Measurements from ENCODE around the gene DTX4.

Gene DTX4

DNA sequence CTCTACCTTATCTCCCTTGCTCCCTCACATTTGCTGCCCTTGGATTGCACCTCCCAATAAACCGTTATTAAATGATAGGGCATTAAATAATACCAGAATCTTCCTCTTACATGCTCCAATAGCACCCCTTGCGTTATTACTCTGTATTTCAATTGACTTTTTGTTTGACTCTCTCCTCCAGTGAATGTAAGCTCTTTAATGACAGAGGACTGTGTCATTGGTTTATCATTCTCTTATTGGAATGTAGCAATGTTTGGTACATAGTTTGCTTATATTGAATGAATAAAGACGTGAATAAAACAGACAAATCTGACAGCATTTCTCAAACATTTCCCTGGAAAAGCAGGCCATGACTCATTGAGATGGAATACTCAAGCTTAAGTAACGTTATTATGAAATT is 49.5 kb downstream of the DTX4 start:
- no peak for DNase-seq

DNA sequence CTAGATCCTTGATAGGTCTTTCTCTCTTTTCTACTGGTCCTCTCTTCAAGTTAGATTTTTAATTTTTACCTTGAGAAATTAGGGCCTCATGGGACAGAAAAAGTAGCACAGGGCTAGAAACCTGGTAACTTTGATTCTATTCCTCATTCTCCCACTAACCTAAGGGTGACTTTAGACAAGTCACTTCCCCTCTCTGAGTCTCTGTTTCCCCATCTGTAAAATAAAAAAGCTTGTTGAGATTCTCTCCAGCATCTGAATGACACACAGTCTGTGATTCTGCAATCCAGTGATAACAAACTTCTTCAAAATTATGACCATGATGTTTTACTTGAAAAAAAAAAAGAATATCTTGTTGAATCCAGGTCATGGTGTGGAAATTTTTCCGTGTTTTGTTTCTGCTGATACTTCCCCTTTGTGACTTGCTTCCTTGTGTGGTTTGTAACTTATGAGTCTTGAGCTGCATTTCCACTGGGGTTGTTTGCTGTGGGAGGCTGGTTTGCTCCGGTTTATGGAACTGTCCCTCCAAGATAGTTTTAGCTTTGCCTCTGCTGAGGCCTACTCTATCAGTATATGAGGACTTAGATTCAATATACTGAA is 50.6 kb downstream of the DTX4 start:
- DNase-seq: no peak

DNA sequence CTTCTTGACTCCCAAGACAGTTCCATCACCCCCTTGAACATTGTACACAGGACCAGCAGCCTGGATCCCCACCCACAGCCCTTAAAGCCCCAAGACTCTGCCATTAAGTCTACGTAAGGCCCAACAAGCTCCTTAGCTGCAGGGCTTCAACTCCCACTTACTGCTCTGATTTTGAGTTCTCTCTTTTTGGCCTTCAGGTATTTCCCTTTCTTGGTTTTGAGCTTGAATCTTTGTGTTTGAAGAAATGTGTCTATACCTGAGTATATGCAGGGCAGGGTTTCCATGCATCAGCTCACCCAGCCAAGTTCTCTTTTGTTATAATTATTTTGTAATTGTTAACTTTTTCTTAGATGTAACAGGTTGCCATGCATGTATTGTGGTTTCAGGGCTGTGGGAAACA is 51.2 kb downstream of the DTX4 start:
- DNase-seq: no peak

DNA sequence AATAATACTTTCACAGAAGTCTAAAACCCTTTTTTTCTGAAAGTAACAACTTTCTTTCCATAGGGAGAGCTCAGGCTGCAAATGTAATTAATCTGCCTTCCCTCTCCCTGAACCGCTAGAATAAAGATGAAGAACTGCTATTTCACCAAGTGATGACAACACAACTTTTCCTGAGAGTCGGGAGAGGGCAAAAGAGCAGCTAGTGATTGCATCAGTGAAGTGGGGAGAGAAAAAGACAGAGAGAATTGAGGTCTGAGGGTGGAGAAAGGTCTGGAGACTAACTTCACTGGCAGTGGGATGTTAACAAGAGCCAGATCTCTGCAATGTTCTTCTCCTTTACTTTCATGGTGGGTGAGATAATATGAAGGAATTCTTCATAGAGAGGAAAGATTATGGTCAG is 51.7 kb downstream of the DTX4 start:
- no peak for DNase-seq

DNA sequence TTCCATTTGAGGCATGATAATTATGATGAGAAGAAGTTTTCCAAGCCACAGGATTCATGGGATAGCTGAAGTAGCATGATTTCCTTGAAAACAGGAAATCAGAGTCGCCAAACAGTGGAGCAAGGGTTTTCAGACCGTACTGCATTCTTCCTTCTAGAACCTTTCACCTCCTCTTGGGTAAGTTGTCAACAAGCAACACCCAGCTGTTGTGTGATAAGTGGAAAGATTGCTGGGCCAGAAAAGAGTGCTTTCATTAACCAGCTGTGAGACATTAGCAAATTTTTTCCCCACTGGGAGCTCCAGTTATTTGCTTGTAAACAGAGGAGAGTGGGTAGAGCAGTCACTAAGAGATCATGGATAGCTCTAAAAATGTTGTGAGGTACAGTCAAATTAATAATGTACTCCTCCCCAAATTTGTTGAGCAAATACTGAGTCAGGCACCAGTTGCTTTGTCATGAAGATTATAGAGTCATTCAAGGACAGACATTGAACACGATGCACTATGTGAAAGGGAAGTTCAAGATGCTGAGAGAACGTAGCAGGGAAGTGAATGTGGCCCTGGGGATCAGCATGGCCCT is 52.5 kb downstream of the DTX4 start:
- no peak for DNase-seq

DNA sequence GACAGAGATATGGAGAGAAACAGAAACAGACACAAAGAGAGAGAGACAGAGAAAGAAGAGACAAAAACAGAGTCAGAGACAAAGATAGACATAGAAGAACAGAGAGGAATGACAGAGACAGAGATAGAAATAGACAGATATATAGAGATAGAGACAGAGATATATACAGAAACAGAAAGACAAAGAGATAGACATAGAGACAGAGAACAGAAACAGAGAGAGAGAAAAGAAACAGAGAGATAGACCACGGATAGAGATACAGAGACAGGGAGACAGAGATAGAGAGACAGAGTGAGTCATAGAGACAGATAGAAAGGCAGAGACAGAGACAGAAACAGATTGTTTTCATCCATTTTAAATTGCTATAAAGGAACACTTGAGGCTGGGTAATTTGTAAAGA is 53.1 kb downstream of the DTX4 start:
- DNase-seq: no peak

DNA sequence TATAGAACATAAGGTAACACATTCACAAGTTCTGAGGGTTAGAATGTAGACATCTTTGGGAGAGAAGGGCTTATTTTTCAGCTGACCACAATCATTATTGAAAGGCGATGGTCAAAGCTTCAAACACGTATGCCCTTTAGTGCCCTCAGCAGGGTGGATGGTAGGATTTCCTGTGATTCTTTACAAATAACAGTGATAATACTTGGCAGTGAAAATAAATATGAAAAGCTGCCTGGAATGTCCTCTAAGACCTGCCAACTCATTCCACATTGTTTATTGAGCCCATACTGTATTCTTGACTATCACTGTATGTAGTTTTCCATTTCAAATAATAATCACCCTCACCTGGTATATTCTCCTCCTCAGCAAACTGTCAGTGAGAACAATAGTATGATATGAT is 54.5 kb downstream of the DTX4 start:
- DNase-seq: no peak

DNA sequence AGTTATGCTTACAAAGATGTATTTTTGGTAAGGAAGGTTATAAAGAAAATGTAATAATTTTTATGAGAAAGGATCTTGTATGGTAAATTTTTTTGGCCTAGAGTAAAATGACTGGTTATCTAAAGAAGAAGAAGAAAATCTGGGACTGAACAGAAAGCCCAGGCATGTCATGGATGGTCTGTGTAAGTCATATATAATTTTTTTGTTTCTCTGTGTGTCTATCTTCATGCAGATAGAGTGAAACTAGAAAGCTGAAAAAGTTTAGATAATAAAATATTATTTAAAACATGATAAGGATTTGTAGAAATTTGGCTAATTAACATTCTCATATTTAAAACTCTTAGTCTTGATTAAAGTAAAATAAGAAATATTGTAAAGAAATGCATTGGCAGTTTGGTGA is 68.4 kb downstream of the DTX4 start:
- DNase-seq: no peak

DNA sequence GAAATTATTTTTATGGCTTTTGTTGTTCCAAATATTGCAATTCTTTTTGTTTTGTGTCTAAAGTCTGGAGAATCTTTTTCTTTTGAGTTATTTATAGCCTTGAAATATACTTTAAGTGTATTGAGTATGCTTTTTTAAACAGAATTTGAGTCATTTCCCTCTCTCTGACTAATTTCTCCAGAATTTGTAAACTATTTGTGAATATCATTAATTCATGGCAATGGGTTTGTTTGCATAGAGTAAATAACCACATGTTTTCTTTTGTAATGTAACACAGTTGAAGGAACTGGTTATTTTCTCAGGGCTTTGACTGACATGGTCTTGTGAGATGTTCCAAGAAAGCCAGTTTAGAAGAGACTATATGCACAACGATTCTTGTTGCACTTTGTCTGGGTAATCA is 71.7 kb downstream of the DTX4 start:
- DNase-seq: no peak

DNA sequence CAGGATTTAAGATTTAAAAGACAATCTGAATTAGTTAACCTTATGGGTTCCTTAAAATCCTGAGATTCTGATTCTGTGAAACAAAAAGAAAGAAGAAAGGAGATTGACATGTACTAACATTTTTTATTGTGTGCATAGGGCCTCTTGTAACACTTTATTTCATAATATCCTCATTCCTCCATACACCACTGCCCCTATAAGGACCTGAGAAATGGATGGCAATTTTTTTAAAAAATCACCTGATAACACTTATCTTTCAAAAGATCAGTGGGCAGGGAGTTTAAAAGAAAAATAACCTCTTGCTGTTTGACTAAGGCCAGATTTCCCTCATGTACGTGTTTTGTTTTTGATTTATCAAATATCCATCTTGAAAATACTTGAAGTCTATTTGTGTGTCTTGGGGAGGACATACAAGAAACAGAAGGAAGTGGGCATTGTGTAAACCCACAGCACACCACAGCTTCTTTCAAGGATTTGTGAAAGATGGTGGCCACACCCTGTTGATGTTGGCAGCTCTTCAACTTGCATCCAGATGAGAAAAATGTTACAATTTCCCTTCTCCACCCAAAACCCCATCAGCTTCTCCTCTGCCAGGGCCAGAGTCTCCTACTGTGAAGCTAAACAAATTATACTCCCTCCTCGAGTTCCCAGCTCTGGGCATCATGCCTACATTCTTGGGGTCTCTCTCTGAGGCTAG is 75.7 kb downstream of the DTX4 start:
- DNase-seq: no peak

DNA sequence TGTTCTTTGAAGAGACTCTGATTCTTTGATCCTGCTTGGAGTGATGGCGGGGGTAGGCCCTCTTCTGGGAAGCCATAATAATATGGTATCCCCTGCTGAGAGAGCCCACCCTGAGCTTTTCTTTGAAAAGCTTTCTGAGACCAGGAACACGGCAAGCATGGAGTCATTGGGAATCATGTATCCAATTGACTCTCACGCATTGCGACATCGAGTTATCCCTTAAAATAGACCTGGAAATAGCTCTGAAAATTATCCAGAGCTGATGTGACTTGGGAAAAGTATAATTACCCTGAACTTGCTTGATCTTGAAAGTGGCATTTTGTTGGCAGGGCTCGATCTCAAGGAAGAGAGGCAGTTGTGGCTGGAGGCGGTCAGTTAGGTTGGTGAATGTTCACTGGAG is 77.6 kb downstream of the DTX4 start:
- DNase-seq: no peak

DNA sequence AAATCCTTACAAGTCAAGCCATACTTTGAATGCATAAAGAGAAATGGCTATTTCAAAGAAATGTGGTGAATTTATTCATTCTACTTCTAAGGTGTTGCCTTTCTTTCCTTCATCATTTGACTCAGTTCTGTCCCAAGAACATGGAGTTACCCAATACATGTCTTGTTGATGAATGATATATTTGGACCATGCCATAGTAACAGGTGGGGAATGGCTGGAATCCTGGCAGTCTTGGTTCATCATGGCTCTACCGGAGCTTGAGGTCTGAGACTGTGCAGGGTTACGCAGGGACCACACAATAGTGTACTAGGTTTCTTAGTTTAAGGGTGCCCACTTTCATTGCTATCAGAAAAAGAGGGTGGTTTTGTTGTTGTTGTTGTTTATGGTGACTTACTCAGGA is 81.1 kb downstream of the DTX4 start:
- no peak for DNase-seq

DNA sequence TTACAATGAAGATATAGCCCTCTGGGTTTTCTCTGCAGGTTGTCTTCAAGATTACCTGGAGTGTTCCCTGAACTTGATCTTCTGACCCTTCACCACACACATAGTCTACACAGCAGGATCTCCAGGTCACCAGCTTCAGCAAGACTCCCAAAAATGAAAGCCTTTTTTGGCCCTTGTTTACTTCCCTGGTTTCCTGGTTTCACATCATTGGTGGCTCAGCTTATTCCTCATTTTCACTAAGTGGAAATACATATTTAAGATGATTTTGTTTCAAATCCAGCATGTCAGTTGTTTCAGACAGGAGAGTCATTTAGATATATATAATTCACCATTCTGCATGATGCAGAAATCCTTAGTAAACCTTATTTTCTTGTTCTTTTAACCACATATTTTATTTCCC is 82.4 kb downstream of the DTX4 start:
- DNase-seq: no peak

DNA sequence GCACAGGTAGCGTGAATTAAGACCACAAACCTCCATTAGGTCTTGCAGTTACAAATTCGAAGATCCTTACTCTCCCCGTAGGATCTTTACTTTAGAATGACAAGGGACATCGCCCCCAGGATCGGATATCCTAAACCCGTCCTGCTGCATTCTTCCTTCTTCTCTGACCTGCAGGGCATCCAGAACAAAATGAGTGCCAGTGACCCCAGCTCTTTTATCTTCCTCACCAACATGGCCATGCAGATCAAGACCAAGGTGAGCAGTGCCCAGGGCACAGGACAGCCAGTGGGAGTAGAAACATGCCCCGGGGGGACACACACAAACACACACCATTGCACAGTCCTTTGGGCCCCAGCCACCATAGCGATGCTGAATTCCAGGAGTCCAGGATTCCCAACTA is 83.3 kb downstream of the DTX4 start:
- no peak for DNase-seq
